ENCODE results near the gene SPATA31C1.

The SPATA31C1 gene

GRCh38 chr9:87873607-87874303, 44.0 kb upstream of the SPATA31C1 start:
- peaks cover 7% of the 10 kb centered on the region for H3K4me1 ChIP-seq
- no peaks in the 10 kb centered on the region for H3K36me3 ChIP-seq
- H3K27me3 ChIP-seq: no peaks in the 10 kb centered on the region
- DNase-seq: no peak
- no peaks in the 10 kb centered on the region for H3K9me3 ChIP-seq
- H3K4me3 ChIP-seq (ENCODE audit: low read depth, low read length): no peak overlapping the region
- no peak for TF ChIP-seq CTCF (IDR thresholded peaks at IDR 0.05; ENCODE audit: low read depth, low read length)

DNA sequence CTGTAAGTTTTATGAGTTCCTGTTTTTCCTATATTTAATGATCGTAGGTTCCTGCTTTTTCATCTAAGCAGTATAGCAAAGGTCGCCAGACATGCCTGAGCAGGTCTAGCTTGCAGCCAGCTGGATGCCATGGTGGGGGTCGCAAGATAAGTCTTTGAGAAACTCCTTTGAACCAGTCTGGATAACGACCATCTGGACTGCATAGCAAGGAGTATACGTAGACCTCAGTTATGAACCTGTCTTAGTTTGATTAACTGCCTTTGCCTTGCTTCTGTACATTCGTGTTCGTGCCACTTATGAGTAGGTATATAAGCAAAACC, 43.5 kb upstream of the SPATA31C1 start:
- Histone ChIP-seq H3K9me3 (no peaks in the 10 kb centered on the region), H3K4me3 (ENCODE audit: low read depth, low read length) (no peak overlapping the region), H3K36me3 (no peaks in the 10 kb centered on the region), H3K27me3 (no peaks in the 10 kb centered on the region), H3K4me1 (peaks cover 7% of the 10 kb centered on the region)
- no peak for DNase-seq
- TF ChIP-seq CTCF (IDR thresholded peaks at IDR 0.05; ENCODE audit: low read depth, low read length): no peak

DNA sequence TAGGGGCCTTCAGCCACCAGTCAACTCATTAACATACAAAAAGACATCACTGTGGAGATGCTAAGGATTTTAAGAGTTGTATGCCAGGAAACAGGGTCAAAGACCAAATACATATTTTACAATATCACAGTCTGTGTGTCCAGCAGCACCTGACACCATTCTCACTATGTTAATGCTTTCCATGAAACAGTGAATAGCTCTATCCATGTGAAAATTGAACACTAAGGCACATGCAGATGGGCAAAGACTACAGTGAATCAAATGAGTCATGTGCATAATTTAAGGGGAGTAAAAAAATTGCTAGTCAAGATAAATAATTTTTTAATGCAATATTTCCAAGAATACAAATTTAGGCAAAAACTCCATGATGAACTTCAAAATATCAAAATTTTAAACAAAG, 42.7 kb upstream of the SPATA31C1 start:
- H3K36me3 ChIP-seq: no peaks in the 10 kb centered on the region

DNA sequence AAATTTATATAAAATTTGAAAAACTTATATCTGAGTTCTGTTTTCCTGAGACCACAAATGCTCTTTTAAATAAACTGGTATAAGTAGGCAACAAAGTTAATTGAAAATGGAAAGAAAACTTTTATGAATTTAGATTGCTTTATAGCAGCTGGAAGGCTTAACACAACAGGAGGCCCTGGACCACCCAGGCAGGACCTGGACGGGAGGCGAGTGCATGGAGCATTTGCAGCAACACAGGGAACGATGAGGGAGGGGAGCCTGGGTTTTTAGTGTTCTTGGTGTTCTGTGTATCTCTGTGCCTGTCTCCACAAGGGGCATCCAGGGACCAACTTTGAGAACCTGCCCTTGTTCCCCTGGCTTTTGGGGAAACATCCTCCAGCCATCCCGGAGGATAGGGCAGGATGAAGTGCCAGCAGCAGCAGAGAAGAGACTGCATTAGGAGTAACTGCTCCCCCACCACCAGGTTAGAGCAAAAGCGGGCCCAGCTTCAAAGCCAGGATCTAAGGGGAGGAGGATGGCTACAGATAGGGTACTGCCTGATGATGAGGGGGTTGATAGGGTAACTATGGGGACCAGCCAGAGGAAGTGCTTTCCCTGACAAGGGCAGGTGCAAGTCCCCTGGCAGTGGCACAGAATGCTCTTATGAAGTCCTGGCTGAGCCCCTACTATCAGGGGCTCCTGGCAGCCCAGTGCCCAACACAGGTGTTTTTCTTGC, 41.8 kb upstream of the SPATA31C1 start:
- H3K36me3 ChIP-seq: no peaks in the 10 kb centered on the region
- DNase-seq: no peak
- peaks cover 7% of the 10 kb centered on the region for H3K4me1 ChIP-seq
- TF ChIP-seq CTCF (IDR thresholded peaks at IDR 0.05; ENCODE audit: low read depth, low read length): no peak
- H3K9me3 ChIP-seq: no peaks in the 10 kb centered on the region; the same call in 1 of the 2 replicates
- no peaks in the 10 kb centered on the region for H3K27me3 ChIP-seq
- H3K4me3 ChIP-seq (ENCODE audit: low read depth, low read length): no peak overlapping the region

More for the DNA sequence above, 42.7 kb upstream of the SPATA31C1 start:
- H3K27me3 ChIP-seq: no peaks in the 10 kb centered on the region
- H3K4me1 ChIP-seq: peaks cover 7% of the 10 kb centered on the region
- no peaks in the 10 kb centered on the region for H3K9me3 ChIP-seq
- H3K4me3 ChIP-seq (ENCODE audit: low read depth, low read length): no peak overlapping the region
- TF ChIP-seq CTCF (IDR thresholded peaks at IDR 0.05; ENCODE audit: low read depth, low read length): no peak
- DNase-seq: no peak

DNA sequence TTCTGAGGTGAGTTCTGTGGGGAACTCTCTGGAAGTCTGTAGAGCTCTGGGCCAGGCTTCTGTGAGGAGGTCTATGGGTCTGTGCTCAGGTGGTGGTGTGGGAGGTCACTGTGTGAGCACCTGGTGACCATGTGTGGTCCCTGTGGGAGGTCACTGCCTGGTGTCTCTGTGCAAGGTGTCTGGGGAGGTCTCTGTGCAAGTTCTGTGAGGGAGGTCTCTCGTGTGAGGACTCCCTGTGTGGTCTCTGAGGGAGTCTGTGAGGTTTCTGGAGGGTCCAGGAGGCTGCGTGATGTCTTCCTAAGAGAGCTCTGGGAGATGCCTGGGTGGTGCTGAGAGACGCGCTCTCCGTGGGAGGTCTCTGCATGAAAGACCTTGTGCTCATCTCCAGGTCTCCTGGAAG, 41.1 kb upstream of the SPATA31C1 start:
- peaks cover 7% of the 10 kb centered on the region for H3K4me1 ChIP-seq
- no peak for TF ChIP-seq CTCF (IDR thresholded peaks at IDR 0.05; ENCODE audit: low read depth, low read length)

DNA sequence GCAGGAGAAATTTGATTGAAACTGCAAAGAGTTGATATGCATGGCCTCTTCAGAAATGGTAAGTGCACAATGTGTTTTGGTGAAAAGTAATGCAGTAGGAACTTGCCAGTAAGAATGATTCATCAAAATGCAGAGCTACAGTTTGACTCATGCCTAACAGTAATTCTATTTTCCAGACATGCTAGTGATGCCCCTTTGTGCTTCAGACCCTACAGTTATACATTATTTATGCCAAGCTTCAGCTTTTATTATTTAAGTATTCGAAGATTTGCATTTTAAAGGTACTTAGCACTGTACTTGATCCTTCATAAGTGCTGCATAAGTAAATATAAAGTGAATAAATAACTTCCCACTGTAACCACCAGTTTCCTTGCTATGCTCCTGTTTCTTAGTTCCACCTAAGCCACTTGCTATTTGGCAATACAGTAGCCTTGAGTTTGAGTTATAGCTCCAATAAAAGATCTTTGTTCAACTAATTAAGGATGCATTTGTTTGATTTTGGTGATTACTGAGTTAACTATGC, 38.7 kb upstream of the SPATA31C1 start:
- Histone ChIP-seq H3K36me3 (no peaks in the 10 kb centered on the region), H3K9me3 (no peaks in the 10 kb centered on the region; the same call in 1 of the 2 replicates), H3K27me3 (no peaks in the 10 kb centered on the region), H3K4me3 (ENCODE audit: low read depth, low read length) (no peak overlapping the region), H3K4me1 (no peaks in the 10 kb centered on the region)
- TF ChIP-seq CTCF (IDR thresholded peaks at IDR 0.05; ENCODE audit: low read depth, low read length): no peak
- DNase-seq: no peak

More for the DNA sequence above, 41.1 kb upstream of the SPATA31C1 start:
- no peaks in the 10 kb centered on the region for H3K36me3 ChIP-seq
- no peaks in the 10 kb centered on the region for H3K27me3 ChIP-seq
- H3K4me3 ChIP-seq (ENCODE audit: low read depth, low read length): no peak overlapping the region
- no peak for DNase-seq
- H3K9me3 ChIP-seq: no peaks in the 10 kb centered on the region; the same call in 1 of the 2 replicates
